Measurements from ENCODE around the gene VPS39. TPM values are rescaled to one million over a fixed set of nuclear protein-coding genes. Genes with fewer than 3 reads are reported as not detected.

VPS39 gene
- total and polyA plus RNA-seq, 2 of the 8 experiments (the other 6 are each of a cell fraction or from before 2014, with no cell fraction given), result 34.4 to 36.6 TPM

GRCh38 chr15:42133356-42133755 is 74.7 kb downstream of the VPS39 start:
- H2BK120ac ChIP-seq (replicated peaks; ENCODE audit: low read depth, low read length), result no peak overlapping the region
- H3K4ac ChIP-seq (replicated peaks; ENCODE audit: insufficient read length, low read depth, low read length), result no peak overlapping the region
- no peak overlapping the region for H2AFZ ChIP-seq (ENCODE audit: low read length)
- H3K27ac ChIP-seq (ENCODE audit: low read depth, low read length), result no peak overlapping the region
- H3K4me3 ChIP-seq (ENCODE audit: extremely low read depth in 1 of 4, insufficient read depth in 2 of 4, low read depth in 3 of 4, low read length in 4 of 4), result no peak overlapping the region
- H3K23me2 ChIP-seq (ENCODE audit: low read depth, low read length), result no peaks in the 10 kb centered on the region
- no peak overlapping the region for H2BK12ac ChIP-seq (ENCODE audit: low read depth, low read length)
- CTCF ChIA-PET (ENCODE audit: partially characterized antibody), result interaction anchor here (0.6 to 22.6 kb wide), 19 partner anchors 8 to 252 kb away, joined by 3 to 416 read pairs (median 5); partner anchors contain the start of genes PLA2G4D and PLA2G4F
- no peak overlapping the region for H2AK5ac ChIP-seq (ENCODE audit: low read depth, low read length)
- H3K9me3 ChIP-seq (ENCODE audit: insufficient read depth in 2 of 2, low read depth in 1 of 2, low read length in 1 of 2), result no peaks in the 10 kb centered on the region
- no peak overlapping the region for H3K18ac ChIP-seq (ENCODE audit: extremely low read depth, low read length)
- no peak overlapping the region for H2BK20ac ChIP-seq (ENCODE audit: low read length)
- no peak overlapping the region for H3K56ac ChIP-seq (replicated peaks; ENCODE audit: insufficient read length, low read depth, low read length)
- DNase-seq (ENCODE audit: low read depth in 1 of 2, low spot score in 2 of 2) (no peak), FAIRE-seq (no peak)
- H3K14ac ChIP-seq (ENCODE audit: insufficient read length), result no peak overlapping the region
- H3K4me1 ChIP-seq (replicated peaks in 1 of 4; ENCODE audit: control insufficient read depth in 3 of 4, insufficient read depth in 4 of 4, low read length in 3 of 4), result peaks cover 0 to 7% (median 4%) of the 10 kb centered on the region in 4 experiments; a peak in 3 of 7 replicates
- H3K9ac ChIP-seq (replicated peaks in 1 of 4; ENCODE audit: extremely low read depth in 1 of 4, low read depth in 3 of 4, low read length in 3 of 4), result no peak overlapping the region
- POLR2A ChIA-PET (ENCODE audit: partially characterized antibody), result no interaction called here
- no peak overlapping the region for H3K4me2 ChIP-seq (ENCODE audit: insufficient read depth in 1 of 2, low read depth in 2 of 2, low read length in 2 of 2)
- H3K23ac ChIP-seq (ENCODE audit: insufficient read length), result no peak overlapping the region
- H3K79me2 ChIP-seq (ENCODE audit: control insufficient read depth in 1 of 2, insufficient read depth in 2 of 2, low read length in 2 of 2), result no peaks in the 10 kb centered on the region
- H3K36me3 ChIP-seq (ENCODE audit: control insufficient read depth in 2 of 4, insufficient read depth in 4 of 4, low read length in 3 of 4), result no peaks in the 10 kb centered on the region
- no peak overlapping the region for H4K8ac ChIP-seq (ENCODE audit: extremely low read depth, insufficient read depth, low read length)
- no peaks in the 10 kb centered on the region for H4K20me1 ChIP-seq (replicated peaks in 1 of 2; ENCODE audit: control insufficient read depth in 1 of 2, insufficient read depth in 2 of 2, low read length in 2 of 2)
- H3K79me1 ChIP-seq (ENCODE audit: low read depth, low read length), result no peaks in the 10 kb centered on the region
- 83% methylated on average over 4 of the region's 4 CpGs; no CpG with 5 or more reads in 1 of the 2 experiments for WGBS, 2 experiments (ENCODE audit: extremely low coverage in 1 of 2, insufficient coverage in 1 of 2, insufficient read length in 1 of 2, insufficient replicate concordance in 2 of 2, low coverage in 1 of 2, low lambda C conversion rate in 2 of 2, missing lambda C conversion rate in 1 of 2)
- no peak overlapping the region for H4K91ac ChIP-seq (replicated peaks; ENCODE audit: insufficient read length, low read length)
- no peaks in the 10 kb centered on the region for H3K27me3 ChIP-seq (replicated peaks in 1 of 4; ENCODE audit: control insufficient read depth in 3 of 4, extremely low read depth in 1 of 4, insufficient read depth in 3 of 4, low read length in 3 of 4)
- H2BK5ac ChIP-seq (ENCODE audit: low read depth, low read length), result no peak overlapping the region
- no peak overlapping the region for H4K5ac ChIP-seq (ENCODE audit: insufficient read length, low read depth, low read length)
- H2BK15ac ChIP-seq (ENCODE audit: low read length), result no peak overlapping the region
- TF ChIP-seq HDAC2 (IDR thresholded peaks at IDR 0.05; ENCODE audit: borderline replicate concordance in 1 of 2, low read depth in 2 of 2, low read length in 2 of 2), result no peak
- no peak for TF ChIP-seq ZNF274 (IDR thresholded peaks at IDR 0.05; ENCODE audit: borderline replicate concordance, extremely low read depth, low read length)
- TF ChIP-seq, protein P1, sequence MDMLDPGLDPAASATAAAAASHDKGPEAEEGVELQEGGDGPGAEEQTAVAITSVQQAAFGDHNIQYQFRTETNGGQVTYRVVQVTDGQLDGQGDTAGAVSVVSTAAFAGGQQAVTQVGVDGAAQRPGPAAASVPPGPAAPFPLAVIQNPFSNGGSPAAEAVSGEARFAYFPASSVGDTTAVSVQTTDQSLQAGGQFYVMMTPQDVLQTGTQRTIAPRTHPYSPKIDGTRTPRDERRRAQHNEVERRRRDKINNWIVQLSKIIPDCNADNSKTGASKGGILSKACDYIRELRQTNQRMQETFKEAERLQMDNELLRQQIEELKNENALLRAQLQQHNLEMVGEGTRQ (IDR thresholded peaks at IDR 0.05; ENCODE audit: low read length), result no peak
- no peak for TF ChIP-seq CEBPB (IDR thresholded peaks at IDR 0.05; ENCODE audit: low read depth, low read length)
- TF ChIP-seq, protein P2, sequence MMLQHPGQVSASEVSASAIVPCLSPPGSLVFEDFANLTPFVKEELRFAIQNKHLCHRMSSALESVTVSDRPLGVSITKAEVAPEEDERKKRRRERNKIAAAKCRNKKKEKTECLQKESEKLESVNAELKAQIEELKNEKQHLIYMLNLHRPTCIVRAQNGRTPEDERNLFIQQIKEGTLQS (IDR thresholded peaks at IDR 0.05; ENCODE audit: insufficient read depth, low read depth, low read length), result no peak
- TF ChIP-seq KDM5A (IDR thresholded peaks at IDR 0.05; ENCODE audit: low read length), result no peak
- no peak for TF ChIP-seq BRCA1 (IDR thresholded peaks at IDR 0.05; ENCODE audit: low read depth, low read length)
- no peak for TF ChIP-seq CTBP2 (IDR thresholded peaks at IDR 0.05; ENCODE audit: borderline replicate concordance, insufficient read depth, insufficient read length, low read length)
- TF ChIP-seq BACH1 (IDR thresholded peaks at IDR 0.05; ENCODE audit: low read length), result no peak
- TF ChIP-seq RBBP5 (IDR thresholded peaks at IDR 0.05; ENCODE audit: borderline replicate concordance, low read depth, low read length), result no peak
- TF ChIP-seq NANOG (IDR thresholded peaks at IDR 0.05; ENCODE audit: insufficient read depth, low read depth, low read length, poor library complexity, severe bottlenecking), result no peak
- TF ChIP-seq KDM1A (IDR thresholded peaks at IDR 0.05; ENCODE audit: borderline replicate concordance, low read length), result no peak
